T follicular helper cell (primary cell): ENCODE measurements around the gene CCSER2.
"Not testable (repeated sequence)": the region's sequence is repeated elsewhere in the genome, so short reads cannot be mapped to it uniquely, and the experiment has no call there.

Source experiments
- DNase-seq: peaks from one replicate; pipeline ENCODE4 v3.0.0-alpha.2; 2020; ENCODE audit warnings: low read depth

CCSER2 gene

GRCh38 chr10:84347575-84348002, 19.2 kb downstream of the CCSER2 start:
- not testable (repeated sequence) for DNase-seq

GRCh38 chr10:84348447-84348846, 20.1 kb downstream of the CCSER2 start:
- no peak for DNase-seq

- DNase-seq = no peak
Observed at GRCh38 chr10:84348860-84349259, 20.5 kb downstream of the CCSER2 start.

GRCh38 chr10:84352251-84352842, 24.0 kb downstream of the CCSER2 start:
- peak; percentile 49 for DNase-seq

GRCh38 chr10:84353052-84353803, 24.8 kb downstream of the CCSER2 start:
- DNase-seq = no peak

- no peak for DNase-seq
Observed at GRCh38 chr10:84354623-84355022, 26.2 kb downstream of the CCSER2 start.

- no peak for DNase-seq
Observed at GRCh38 chr10:84355106-84355505, 26.7 kb downstream of the CCSER2 start.

- no peak for DNase-seq
Observed at GRCh38 chr10:84356928-84357327, 28.5 kb downstream of the CCSER2 start.

- no peak for DNase-seq
Observed at GRCh38 chr10:84358743-84359142, 30.4 kb downstream of the CCSER2 start.

- no peak for DNase-seq
Observed at GRCh38 chr10:84360637-84361365, 32.4 kb downstream of the CCSER2 start.

- no peak for DNase-seq
Observed at GRCh38 chr10:84365335-84365881, 37.0 kb downstream of the CCSER2 start.

- DNase-seq = no peak
Observed at GRCh38 chr10:84366041-84366440, 37.7 kb downstream of the CCSER2 start.

- no peak for DNase-seq
Observed at GRCh38 chr10:84367256-84367655, 38.9 kb downstream of the CCSER2 start.

GRCh38 chr10:84368828-84369227, 40.4 kb downstream of the CCSER2 start:
- no peak for DNase-seq

GRCh38 chr10:84370283-84370682, 41.9 kb downstream of the CCSER2 start:
- no peak for DNase-seq

- no peak for DNase-seq
Observed at GRCh38 chr10:84371944-84372343, 43.6 kb downstream of the CCSER2 start.

- no peak for DNase-seq
Observed at GRCh38 chr10:84373000-84373399, 44.6 kb downstream of the CCSER2 start.

GRCh38 chr10:84374455-84374854, 46.1 kb downstream of the CCSER2 start:
- DNase-seq = no peak

- peak; percentile 6 for DNase-seq
Observed at GRCh38 chr10:84375011-84375410, 46.6 kb downstream of the CCSER2 start.

GRCh38 chr10:84375881-84376280, 47.5 kb downstream of the CCSER2 start:
- no peak for DNase-seq

GRCh38 chr10:84388148-84388547, 59.8 kb downstream of the CCSER2 start:
- DNase-seq = no peak

- DNase-seq = no peak
Observed at GRCh38 chr10:84390364-84390763, 62.0 kb downstream of the CCSER2 start.

- DNase-seq = no peak
Observed at GRCh38 chr10:84391326-84391725, 62.9 kb downstream of the CCSER2 start.
